GM12878 (cell line): ENCODE results near the gene CTPS1. TPM values are rescaled to one million over a fixed set of nuclear protein-coding genes. Genes with fewer than 3 reads are reported as not detected.
A peak's percentile ranks its signal among the peaks of the same experiment; 100 is the strongest.

Experiments used
- CREB1 ChIP-seq: IDR thresholded peaks from 2 replicates; pipeline ENCODE4 v1.6.1; 2012; ENCODE audit warnings: low read depth, mild to moderate bottlenecking, inconsistent platforms
- CREM ChIP-seq: IDR thresholded peaks from 2 replicates; pipeline ENCODE4 v1.6.1; 2014; ENCODE audit warnings: antibody characterized with exemption, low read depth
- GABPA ChIP-seq: IDR thresholded peaks from 2 replicates; pipeline ENCODE4 v1.6.1; 2014; ENCODE audit warnings: antibody characterized with exemption, low read depth, mild to moderate bottlenecking, inconsistent platforms
- GATAD2B ChIP-seq: fragments of 450-650 bp; conservative IDR thresholded peaks from 2 replicates; pipeline ENCODE4 v1.6.1; 2017; ENCODE audit warnings: low read depth, mild to moderate bottlenecking, moderate library complexity
- IKZF2 ChIP-seq, 2 experiments: fragments of 450-650 bp; IDR thresholded peaks; 2 replicates each; pipeline ENCODE4 v1.6.1; 2017; ENCODE audit warnings: mild to moderate bottlenecking in 2 of 2, moderate library complexity in 2 of 2
- KLF5 ChIP-seq: fragments of 450-650 bp; IDR thresholded peaks from 2 replicates; pipeline ENCODE4 v1.6.1; 2014; ENCODE audit warnings: mild to moderate bottlenecking; ENCODE audit not compliant: partially characterized antibody
- MEF2B ChIP-seq: fragments of 450-650 bp; IDR thresholded peaks from 2 replicates; pipeline ENCODE4 v1.6.1; 2018; ENCODE audit warnings: mild to moderate bottlenecking, moderate library complexity; ENCODE audit not compliant: partially characterized antibody, poor library complexity, severe bottlenecking
- NRF1 ChIP-seq: conservative IDR thresholded peaks from 2 replicates; pipeline ENCODE4 v1.6.1; 2011; ENCODE audit warnings: mild to moderate bottlenecking, low read depth, low read length, improper control_type of control experiment
- POLR2AphosphoS5 ChIP-seq: IDR thresholded peaks from 2 replicates; pipeline ENCODE4 v1.6.1; 2011; ENCODE audit warnings: mild to moderate bottlenecking, low read length, inconsistent platforms
- POU2F2 ChIP-seq: IDR thresholded peaks from 3 replicates; pipeline ENCODE4 v1.6.1; 2011; ENCODE audit warnings: low read depth, mild to moderate bottlenecking, low read length, borderline replicate concordance
- RAD21 ChIP-seq: IDR thresholded peaks from 2 replicates; pipeline ENCODE4 v1.6.1; 2011; ENCODE audit warnings: mild to moderate bottlenecking, low read depth, low read length, moderate library complexity; ENCODE audit not compliant: insufficient read depth
- RFX5 ChIP-seq: IDR thresholded peaks from 2 replicates; pipeline ENCODE4 v1.6.1; 2011; ENCODE audit warnings: low read depth, low read length, improper control_type of control experiment
- SIX5 ChIP-seq: IDR thresholded peaks from 2 replicates; pipeline ENCODE4 v1.6.1; 2011; ENCODE audit warnings: mild to moderate bottlenecking, low read depth, low read length, moderate library complexity; ENCODE audit not compliant: severe bottlenecking
- SREBF2 ChIP-seq: IDR thresholded peaks from 2 replicates; pipeline ENCODE4 v1.6.1; 2012; ENCODE audit warnings: mild to moderate bottlenecking, low read length
- TCF3 ChIP-seq: IDR thresholded peaks from 2 replicates; pipeline ENCODE4 v1.6.1; 2012; ENCODE audit warnings: low read depth, mild to moderate bottlenecking, low read length, borderline replicate concordance; ENCODE audit not compliant: insufficient read depth
- ZNF207 ChIP-seq: fragments of 450-650 bp; IDR thresholded peaks from 2 replicates; pipeline ENCODE4 v1.6.1; 2014; ENCODE audit warnings: antibody characterized with exemption, mild to moderate bottlenecking, borderline replicate concordance
- polyA plus RNA-seq, 11 experiments: library from polyadenylated mRNA; depleted of rRNA in 4 of 11; unstranded in 6 of 11; stranded (reverse) in 5 of 11; fragments of >200 nt; fragmentation: Nextera tagmentation in 4 of 11; fragmentation: Illumina TruSeq in 1 of 11; extraction: Ambion mirVana in 4 of 11; extraction: Trizol in 1 of 11; gene quantifications; 1 replicate in 1 of 11; 2 replicates in 10 of 11; pipeline versions ENCODE4 v1.2.1 to v1.2.3, GENCODE V29; 2011 to 2016; ENCODE audit warnings: inconsistent platforms in 2 of 11, missing spikeins in 2 of 11, low read depth in 1 of 11
- total RNA-seq, 4 experiments: library from RNA; depleted of rRNA in 3 of 4; stranded (reverse); fragments of >200 nt in 3 of 4; fragmentation: Illumina TruSeq in 1 of 4; extraction: Trizol in 1 of 4; gene quantifications; 2 replicates each; pipeline versions ENCODE4 v1.2.1 to v1.2.3, GENCODE V29; 2013 to 2021
- TF ChIP-seq, protein P1 (sequence below): fragments of 450-650 bp; IDR thresholded peaks from 2 replicates; pipeline ENCODE4 v1.6.1; 2018; ENCODE audit warnings: borderline replicate concordance, mild to moderate bottlenecking; ENCODE audit not compliant: partially characterized antibody
- TF ChIP-seq, protein P2 (sequence below): fragments of 450-650 bp; formaldehyde crosslinking; IDR thresholded peaks from 2 replicates; pipeline ENCODE4 v1.4.0; 2022; ENCODE audit warnings: mild to moderate bottlenecking, moderate library complexity
- TF ChIP-seq, protein P3 (sequence below): IDR thresholded peaks from 2 replicates; pipeline ENCODE4 v1.6.1; 2011; ENCODE audit warnings: low read depth, mild to moderate bottlenecking, low read length, moderate library complexity, borderline replicate concordance; ENCODE audit errors: extremely low read depth
- TF ChIP-seq, protein P4 (sequence below): IDR thresholded peaks from 2 replicates; pipeline ENCODE4 v1.6.1; 2011; ENCODE audit warnings: mild to moderate bottlenecking, low read depth, low read length, moderate library complexity; ENCODE audit not compliant: insufficient replicate concordance
- TF ChIP-seq, protein P5 (sequence below): IDR thresholded peaks from 2 replicates; pipeline ENCODE4 v1.6.1; 2011; ENCODE audit warnings: borderline replicate concordance, low read depth, mild to moderate bottlenecking, moderate library complexity, mixed read lengths, low read length; ENCODE audit not compliant: insufficient read depth; ENCODE audit errors: extremely low read length

The CTPS1 gene
- total and polyA plus RNA-seq, 10 of the 15 experiments (the other 5 are each of a cell fraction or from before 2014, with no cell fraction given): 27.5 to 106 (median 62.8) TPM

DNA sequence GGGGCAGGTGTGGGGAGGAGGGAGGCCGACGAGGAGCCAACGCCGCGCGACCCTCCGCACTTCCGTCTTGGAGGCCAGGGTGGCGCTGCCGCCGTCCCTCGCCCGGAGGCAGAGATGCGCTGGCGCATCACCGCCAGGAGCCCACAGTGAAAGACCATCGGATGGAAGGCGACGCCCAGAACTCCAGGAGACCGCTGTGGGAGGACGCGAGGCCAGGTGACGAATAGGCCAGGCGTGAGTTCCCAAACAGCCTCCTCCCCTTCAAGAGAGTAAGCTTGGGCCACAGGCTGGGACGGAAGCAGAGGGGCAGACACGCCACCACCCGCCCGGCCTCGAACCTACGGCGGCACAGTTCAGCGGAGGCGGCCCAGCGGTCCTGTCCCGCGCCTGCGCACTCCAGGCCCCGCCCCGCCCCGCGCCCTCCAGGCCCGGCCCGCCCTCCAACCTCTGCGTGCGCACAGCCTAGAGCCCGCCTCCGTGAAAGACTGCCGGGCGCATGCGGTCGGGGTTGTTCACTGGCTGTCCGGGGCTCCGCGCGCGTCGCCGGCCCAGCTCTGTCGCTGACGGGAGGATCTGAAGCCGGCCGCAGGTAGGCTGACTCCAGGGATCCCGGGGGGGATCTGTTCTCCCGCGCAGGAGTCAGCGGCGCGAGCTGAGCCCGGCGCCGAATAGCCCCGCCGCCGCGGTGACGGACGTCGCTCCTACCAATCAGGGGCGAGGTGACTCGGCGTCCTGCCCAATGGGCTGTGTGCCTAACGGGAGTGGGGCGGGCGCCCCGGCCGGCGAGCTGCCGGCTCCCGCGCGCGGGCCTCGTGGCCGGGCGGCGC is at the start of gene CTPS1 (continued):
- no peak for TF ChIP-seq SREBF2
- TF ChIP-seq, protein P1, sequence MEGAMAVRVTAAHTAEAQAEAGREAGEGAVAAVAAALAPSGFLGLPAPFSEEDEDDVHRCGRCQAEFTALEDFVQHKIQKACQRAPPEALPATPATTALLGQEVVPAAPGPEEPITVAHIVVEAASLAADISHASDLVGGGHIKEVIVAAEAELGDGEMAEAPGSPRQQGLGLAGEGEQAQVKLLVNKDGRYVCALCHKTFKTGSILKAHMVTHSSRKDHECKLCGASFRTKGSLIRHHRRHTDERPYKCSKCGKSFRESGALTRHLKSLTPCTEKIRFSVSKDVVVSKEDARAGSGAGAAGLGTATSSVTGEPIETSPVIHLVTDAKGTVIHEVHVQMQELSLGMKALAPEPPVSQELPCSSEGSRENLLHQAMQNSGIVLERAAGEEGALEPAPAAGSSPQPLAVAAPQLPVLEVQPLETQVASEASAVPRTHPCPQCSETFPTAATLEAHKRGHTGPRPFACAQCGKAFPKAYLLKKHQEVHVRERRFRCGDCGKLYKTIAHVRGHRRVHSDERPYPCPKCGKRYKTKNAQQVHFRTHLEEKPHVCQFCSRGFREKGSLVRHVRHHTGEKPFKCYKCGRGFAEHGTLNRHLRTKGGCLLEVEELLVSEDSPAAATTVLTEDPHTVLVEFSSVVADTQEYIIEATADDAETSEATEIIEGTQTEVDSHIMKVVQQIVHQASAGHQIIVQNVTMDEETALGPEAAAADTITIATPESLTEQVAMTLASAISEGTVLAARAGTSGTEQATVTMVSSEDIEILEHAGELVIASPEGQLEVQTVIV: no peak
- TF ChIP-seq RFX5: no peak
- no peak for TF ChIP-seq IKZF2 (IDR thresholded peaks at IDR 0.05)
- TF ChIP-seq, protein P2, sequence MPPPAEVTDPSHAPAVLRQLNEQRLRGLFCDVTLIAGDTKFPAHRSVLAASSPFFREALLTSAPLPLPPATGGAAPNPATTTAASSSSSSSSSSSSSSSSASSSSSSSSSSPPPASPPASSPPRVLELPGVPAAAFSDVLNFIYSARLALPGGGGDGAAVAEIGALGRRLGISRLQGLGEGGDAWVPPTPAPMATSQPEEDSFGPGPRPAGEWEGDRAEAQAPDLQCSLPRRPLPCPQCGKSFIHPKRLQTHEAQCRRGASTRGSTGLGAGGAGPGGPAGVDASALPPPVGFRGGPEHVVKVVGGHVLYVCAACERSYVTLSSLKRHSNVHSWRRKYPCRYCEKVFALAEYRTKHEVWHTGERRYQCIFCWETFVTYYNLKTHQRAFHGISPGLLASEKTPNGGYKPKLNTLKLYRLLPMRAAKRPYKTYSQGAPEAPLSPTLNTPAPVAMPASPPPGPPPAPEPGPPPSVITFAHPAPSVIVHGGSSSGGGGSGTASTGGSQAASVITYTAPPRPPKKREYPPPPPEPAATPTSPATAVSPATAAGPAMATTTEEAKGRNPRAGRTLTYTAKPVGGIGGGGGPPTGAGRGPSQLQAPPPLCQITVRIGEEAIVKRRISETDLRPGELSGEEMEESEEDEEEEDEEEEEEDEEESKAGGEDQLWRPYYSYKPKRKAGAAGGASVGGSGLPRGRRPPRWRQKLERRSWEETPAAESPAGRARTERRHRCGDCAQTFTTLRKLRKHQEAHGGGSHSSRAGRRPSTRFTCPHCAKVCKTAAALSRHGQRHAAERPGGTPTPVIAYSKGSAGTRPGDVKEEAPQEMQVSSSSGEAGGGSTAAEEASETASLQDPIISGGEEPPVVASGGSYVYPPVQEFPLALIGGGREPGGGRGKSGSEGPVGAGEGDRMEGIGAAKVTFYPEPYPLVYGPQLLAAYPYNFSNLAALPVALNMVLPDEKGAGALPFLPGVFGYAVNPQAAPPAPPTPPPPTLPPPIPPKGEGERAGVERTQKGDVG (CRISPR knock-in tag): no peak
- peak; percentile 42 for TF ChIP-seq NRF1
- TF ChIP-seq SIX5: no peak
- TF ChIP-seq CREB1: peak; percentile 56; the same call in 1 of the 2 replicates
- TF ChIP-seq CREM: 0 out of 2 replicates have a peak, but pooled peaks have one; percentile 36
- TF ChIP-seq, protein P3, sequence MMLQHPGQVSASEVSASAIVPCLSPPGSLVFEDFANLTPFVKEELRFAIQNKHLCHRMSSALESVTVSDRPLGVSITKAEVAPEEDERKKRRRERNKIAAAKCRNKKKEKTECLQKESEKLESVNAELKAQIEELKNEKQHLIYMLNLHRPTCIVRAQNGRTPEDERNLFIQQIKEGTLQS: no peak
- no peak; the same call in 1 of the 2 replicates for TF ChIP-seq GATAD2B
- TF ChIP-seq POLR2AphosphoS5: peak; percentile 75; the same call in 1 of the 2 replicates
- TF ChIP-seq POU2F2: no peak; the same call in 2 of the 3 replicates
- TF ChIP-seq GABPA: no peak
- TF ChIP-seq RAD21: no peak
- no peak for TF ChIP-seq MEF2B
- no peak for TF ChIP-seq KLF5
- TF ChIP-seq, protein P4, sequence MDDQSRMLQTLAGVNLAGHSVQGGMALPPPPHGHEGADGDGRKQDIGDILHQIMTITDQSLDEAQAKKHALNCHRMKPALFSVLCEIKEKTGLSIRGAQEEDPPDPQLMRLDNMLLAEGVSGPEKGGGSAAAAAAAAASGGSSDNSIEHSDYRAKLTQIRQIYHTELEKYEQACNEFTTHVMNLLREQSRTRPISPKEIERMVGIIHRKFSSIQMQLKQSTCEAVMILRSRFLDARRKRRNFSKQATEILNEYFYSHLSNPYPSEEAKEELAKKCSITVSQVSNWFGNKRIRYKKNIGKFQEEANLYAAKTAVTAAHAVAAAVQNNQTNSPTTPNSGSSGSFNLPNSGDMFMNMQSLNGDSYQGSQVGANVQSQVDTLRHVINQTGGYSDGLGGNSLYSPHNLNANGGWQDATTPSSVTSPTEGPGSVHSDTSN: peak; percentile 95
- TF ChIP-seq TCF3: no peak
- peak; percentile 40; the same call in 1 of the 2 replicates for TF ChIP-seq ZNF207
- TF ChIP-seq, protein P5, sequence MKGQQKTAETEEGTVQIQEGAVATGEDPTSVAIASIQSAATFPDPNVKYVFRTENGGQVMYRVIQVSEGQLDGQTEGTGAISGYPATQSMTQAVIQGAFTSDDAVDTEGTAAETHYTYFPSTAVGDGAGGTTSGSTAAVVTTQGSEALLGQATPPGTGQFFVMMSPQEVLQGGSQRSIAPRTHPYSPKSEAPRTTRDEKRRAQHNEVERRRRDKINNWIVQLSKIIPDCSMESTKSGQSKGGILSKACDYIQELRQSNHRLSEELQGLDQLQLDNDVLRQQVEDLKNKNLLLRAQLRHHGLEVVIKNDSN: no peak
